HG02759 (cell line): ENCODE results near the gene MOCS1.

Experiments
- ATAC-seq: cut with Tn5 transposase; IDR thresholded peaks from one replicate; pipeline ENCODE4 v1.9.1; 2021; ENCODE audit warnings: mild to moderate bottlenecking, moderate library complexity; ENCODE audit not compliant: unreplicated experiment

MOCS1 gene

DNA sequence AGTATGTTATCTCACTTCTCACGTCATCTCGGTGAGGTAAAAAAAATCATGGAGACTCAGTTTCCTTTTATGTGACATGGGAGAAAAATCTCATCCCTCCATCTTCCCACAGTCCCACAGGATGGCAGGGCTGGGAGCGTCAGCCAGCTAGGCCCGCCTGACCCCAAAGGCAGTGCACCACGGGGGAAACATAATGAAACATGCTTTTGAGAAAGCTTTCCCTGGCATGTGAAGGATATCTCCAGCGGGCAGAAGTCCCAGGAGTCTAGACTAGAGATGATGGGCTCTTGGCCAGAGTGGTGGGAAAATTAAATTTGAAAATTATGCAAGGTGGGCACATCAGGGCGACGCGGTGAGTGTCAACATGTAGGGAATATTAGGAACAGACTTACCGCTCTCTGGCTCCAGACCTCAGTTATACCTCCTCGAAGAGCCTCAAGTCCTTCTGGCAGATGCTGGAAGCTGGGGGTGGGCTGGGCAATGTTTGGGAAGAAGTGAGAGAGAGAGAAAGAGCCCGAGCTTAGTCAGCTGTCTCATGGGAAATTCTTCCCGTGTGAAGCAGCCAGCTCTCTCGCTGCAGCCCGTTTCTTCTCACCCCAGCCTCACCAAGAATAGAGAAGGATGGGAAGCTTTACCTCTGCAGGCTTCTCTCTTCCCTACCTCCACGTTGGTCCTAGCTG, 52.3 kb downstream of the MOCS1 start:
- no peak for ATAC-seq

DNA sequence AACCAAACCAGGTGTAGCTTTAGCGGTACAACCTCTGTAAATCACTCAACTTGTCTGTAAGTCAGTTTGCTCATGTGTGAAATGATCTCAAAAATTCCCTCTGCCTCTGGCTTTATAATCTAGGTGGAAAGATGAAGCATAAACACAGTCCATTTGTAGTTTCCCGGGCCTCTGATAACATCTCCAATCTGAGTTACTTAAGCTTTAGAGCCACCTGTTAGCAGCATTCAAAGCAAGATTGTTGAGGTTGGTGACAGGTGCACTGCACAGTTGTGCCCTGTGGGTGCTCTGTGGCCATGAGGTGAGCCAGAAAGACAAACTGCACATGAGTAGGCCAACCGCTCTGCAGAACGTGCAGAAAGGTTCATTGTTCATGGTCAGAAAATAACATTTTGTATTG, 53.7 kb downstream of the MOCS1 start:
- ATAC-seq: no peak

DNA sequence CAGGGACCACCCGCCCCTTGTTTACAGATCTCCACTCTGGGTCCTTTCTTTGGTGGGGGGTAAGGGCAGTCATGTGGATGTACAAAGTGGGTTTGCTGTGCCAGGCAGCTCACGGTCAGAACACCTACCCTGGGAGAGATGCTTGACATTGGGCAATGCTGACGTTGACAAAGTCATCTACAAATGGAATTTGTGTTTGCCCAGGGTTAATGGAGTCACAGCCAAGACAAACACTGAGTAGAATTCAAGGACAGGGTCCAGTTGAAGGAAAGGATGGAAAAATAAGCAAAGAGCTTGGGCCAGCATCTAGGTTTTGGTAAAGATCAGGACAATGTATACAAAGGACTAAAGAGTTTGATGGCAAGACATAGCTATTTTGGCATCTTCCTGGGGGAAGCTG, 54.7 kb downstream of the MOCS1 start:
- ATAC-seq: no peak

DNA sequence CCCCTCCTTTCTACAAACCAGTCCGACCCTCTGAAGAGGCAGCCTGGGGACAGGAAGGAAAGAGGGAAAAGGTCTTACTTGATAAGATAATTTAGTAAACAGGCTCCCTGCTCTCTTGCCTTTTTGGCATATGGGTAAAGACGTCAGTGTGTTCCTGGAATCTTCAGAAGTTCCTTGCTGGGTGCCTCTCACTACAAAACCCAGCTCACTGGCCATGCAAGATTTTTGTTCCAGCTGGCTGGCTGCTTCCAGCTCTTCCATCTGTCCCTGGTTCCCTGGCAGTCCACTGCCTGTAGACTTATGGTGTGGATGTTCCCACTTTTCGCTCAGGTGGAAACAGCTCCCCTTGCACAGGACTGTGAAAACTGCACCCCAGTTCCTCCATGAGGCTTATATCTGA, 57.4 kb downstream of the MOCS1 start:
- no peak for ATAC-seq

DNA sequence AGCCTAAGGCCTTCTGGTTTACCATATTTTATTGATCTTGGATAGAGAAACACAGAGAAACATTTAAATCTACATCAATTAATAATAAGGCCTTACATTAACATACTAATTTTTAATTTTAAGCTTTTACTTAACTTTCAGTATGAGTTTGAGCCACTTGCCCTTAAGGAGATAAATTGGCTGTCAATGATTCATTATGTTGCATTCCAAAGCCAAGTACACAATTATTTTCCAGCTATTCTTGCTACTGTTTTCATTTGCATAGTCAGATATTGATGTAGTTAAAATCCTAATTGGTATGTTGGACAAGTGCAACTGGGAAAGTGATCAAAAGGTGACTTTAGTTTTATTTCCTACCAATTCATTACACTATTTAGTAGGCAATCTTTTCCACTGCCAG, 58.2 kb downstream of the MOCS1 start:
- no peak for ATAC-seq

DNA sequence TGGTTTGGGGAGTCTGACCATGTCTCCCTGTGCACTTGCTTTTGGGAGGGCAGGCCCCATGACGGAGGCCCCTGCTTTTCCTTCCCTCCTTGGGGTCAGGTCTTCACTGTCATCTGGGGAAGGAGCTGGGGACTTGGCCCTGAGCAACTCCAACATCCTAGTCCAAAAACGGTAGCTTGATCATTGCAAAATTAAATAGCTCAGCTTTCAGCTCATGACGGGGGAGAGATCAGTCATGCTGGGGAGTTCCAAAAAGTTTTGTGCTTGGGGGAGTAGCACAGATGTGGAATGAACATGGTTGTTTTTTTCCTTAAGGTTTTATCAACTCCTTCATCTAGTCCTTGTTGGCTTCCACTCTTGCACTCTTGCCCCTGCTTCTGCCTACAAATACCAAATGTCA, 60.8 kb downstream of the MOCS1 start:
- ATAC-seq: no peak

DNA sequence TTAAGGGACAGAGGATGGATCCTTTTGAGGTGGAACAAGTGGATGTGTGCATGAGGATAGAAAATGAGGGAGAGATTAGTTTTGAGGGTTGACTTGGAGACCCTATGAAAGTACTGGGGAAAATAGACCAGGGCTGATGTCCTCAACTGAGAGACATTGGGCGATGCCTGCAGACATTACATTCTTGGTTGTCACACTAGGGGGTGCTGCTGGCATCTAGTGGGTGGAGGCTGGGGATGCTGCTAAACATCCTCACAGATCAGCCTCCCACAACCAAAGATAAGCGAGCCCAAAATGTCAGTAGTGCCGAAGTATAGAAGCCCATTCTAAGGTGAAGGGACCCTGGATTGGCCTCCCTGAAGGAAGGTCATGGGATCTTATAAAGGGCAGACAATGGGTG, 63.3 kb downstream of the MOCS1 start:
- no peak for ATAC-seq

DNA sequence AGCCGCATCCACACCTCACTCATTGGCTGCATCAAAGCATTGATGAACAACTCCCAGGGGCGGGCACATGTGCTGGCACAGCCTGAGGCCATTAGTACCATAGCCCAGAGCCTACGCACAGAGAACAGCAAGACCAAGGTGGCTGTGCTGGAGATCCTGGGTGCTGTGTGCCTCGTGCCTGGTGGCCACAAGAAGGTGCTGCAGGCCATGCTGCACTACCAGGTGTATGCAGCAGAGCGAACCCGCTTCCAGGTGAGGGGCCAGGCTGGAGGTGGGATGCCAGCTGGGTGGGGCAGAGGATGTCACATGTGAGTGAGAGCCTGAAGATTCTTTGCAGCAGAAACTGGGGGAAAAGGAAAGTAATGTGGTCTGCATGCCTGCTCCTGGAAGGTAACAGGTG, 66.7 kb downstream of the MOCS1 start:
- ATAC-seq: no peak

DNA sequence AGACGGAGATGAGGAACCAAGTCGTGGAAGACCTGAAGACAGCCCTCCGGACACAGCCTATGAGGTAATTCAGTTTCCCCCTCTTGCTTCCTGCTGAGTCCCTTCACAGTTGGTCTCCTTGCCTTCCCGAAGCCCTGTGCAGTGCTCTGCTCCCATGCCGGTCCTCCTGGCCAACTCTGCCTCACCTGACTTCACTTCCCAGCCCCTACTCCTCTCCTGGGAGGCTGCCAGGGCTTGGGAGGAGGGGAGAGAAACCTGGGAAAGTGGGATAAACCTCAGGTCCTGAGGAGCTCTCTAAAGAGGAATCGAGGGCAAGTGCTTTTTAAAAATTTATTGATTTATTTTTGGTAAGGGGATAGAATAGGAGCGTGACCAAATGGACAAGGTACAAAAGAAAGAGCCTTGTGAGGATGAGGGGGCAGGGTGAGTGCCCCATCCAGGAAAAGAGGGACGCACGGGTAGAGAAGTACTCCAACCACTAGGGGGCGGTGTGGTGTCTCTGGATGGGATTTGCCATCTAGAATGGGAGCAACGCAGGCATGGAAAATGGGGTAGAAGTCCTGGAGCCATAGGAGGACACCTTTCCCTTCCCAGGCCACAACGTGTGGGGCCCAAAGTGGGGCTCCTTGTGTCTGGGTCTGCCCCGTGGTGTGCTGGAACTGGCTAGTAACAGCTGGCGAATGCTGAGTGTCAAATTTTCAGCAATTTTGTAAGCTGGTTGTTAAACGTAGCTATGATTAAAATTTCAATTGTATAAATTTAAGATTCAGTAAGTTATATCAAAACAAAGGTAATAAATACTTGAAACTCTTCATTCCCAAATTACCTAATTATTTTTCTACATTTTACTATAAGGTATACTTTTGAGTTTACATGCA, 69.0 kb downstream of the MOCS1 start:
- no peak for ATAC-seq

- ATAC-seq: no peak
Measured at GRCh38 chr6:39861663-39862062, 72.6 kb downstream of the MOCS1 start.

- ATAC-seq: no peak
Measured at GRCh38 chr6:39859025-39859424, 75.2 kb downstream of the MOCS1 start.

- no peak for ATAC-seq
Measured at GRCh38 chr6:39855356-39855995, 78.8 kb downstream of the MOCS1 start.
